PC-3 (cell line): Measurements from ENCODE around the gene AAMDC.

Source experiments
- CTCF ChIP-seq: fragments of 300-600 bp; sonication (generic); conservative IDR thresholded peaks from 2 replicates; pipeline ENCODE4 v1.5.1; 2017; ENCODE audit warnings: antibody characterized with exemption, low read depth, mild to moderate bottlenecking, low read length
- EZH2 ChIP-seq: fragments of 300-600 bp; sonication (generic); IDR thresholded peaks from one replicate; pipeline ENCODE4 v1.6.1; 2017; ENCODE audit warnings: antibody characterized with exemption, mild to moderate bottlenecking, low read length; ENCODE audit not compliant: unreplicated experiment
- EZH2phosphoT487 ChIP-seq: fragments of 300-600 bp; sonication (generic); IDR thresholded peaks from 2 replicates; pipeline ENCODE4 v1.6.1; 2018; ENCODE audit warnings: mild to moderate bottlenecking, antibody characterized with exemption, low read length, borderline replicate concordance

GRCh38 chr11:77873345-77873744, 52.4 kb downstream of the AAMDC start:
- TF ChIP-seq CTCF (no peak), EZH2 (no peak), EZH2phosphoT487 (no peak)
